Amniotic stem cell (primary cell): Measurements from ENCODE around the gene GCSAML.
"Not testable (repeated sequence)": the region's sequence is repeated elsewhere in the genome, so short reads cannot be mapped to it uniquely, and the experiment has no call there.

ENCODE experiments used
- DNase-seq: peaks from one replicate; lab custom pipeline; 2025; lab: John Stamatoyannopoulos, UW

GCSAML gene

GRCh38 chr1:247548769-247549182, at the start of gene GCSAML:
Gene GCSAML, plus strand, starts transcription at chr1:247549134. Its CDS starts 58 bp downstream, at chr1:247549192.
- no peak for DNase-seq

- no peak for DNase-seq
These were observed 48.1 kb upstream of the GCSAML start for GRCh38 chr1:247500865-247501264.

- DNase-seq: no peak
These were observed 42.1 kb upstream of the GCSAML start for GRCh38 chr1:247506831-247507230.

- DNase-seq: no peak
These were observed 30.9 kb upstream of the GCSAML start for GRCh38 chr1:247517795-247518612.

- DNase-seq: no peak
These were observed 30.4 kb upstream of the GCSAML start for GRCh38 chr1:247518613-247518891.

GRCh38 chr1:247521886-247522285, 27.0 kb upstream of the GCSAML start:
- not testable (repeated sequence) for DNase-seq

- DNase-seq: no peak
These were observed 20.0 kb upstream of the GCSAML start for GRCh38 chr1:247528812-247529474.

- no peak for DNase-seq
These were observed 19.1 kb upstream of the GCSAML start for GRCh38 chr1:247529771-247530355.

GRCh38 chr1:247530785-247531184, 18.1 kb upstream of the GCSAML start:
- no peak for DNase-seq

- no peak for DNase-seq
These were observed 17.0 kb upstream of the GCSAML start for GRCh38 chr1:247531937-247532336.

- no peak for DNase-seq
These were observed 13.5 kb upstream of the GCSAML start for GRCh38 chr1:247535402-247535801.

GRCh38 chr1:247536340-247536739, 12.6 kb upstream of the GCSAML start, which contains the start of gene OR2C3:
Gene OR2C3, minus strand, starts transcription at chr1:247536440. Its CDS starts 3,929 bp downstream, at chr1:247532511.
- no peak for DNase-seq

GRCh38 chr1:247538561-247538960, 10.4 kb upstream of the GCSAML start:
- DNase-seq: no peak

GRCh38 chr1:247539215-247539614, 9.7 kb upstream of the GCSAML start:
- DNase-seq: no peak

- no peak for DNase-seq
These were observed 8.4 kb upstream of the GCSAML start for GRCh38 chr1:247540581-247540980.

- no peak for DNase-seq
These were observed 6.1 kb upstream of the GCSAML start for GRCh38 chr1:247542811-247543210.

- no peak for DNase-seq
These were observed 842 bp upstream of the GCSAML start for GRCh38 chr1:247548092-247548491.

GRCh38 chr1:247551721-247552120, 2.8 kb downstream of the GCSAML start:
- no peak for DNase-seq

GRCh38 chr1:247552231-247552630, 3.3 kb downstream of the GCSAML start:
- DNase-seq: no peak

- DNase-seq: no peak
These were observed 9.2 kb downstream of the GCSAML start for GRCh38 chr1:247557926-247558674.

- DNase-seq: no peak
These were observed 12.8 kb downstream of the GCSAML start for GRCh38 chr1:247561711-247562110.

- DNase-seq: no peak
These were observed 13.3 kb downstream of the GCSAML start for GRCh38 chr1:247562198-247562597.
